ENCODE results near the gene SOX6. TPM values are rescaled to one million over a fixed set of nuclear protein-coding genes. Genes with fewer than 3 reads are reported as not detected.

Gene SOX6
- total RNA-seq, 1 donor from 2014 or later = 19.6 TPM

GRCh38 chr11:16291729-16292128 lies 64.6 kb downstream of the SOX6 start:
- DNase-seq (ENCODE audit: low read depth, low spot score) = no peak
- Mint-ChIP-seq H3K27ac (ENCODE audit: unreplicated experiment) (no peak overlapping the region), H3K9me3 (no peaks in the 10 kb centered on the region), H3K4me1 (peaks cover 23% of the 10 kb centered on the region), H3K4me3 (no peak overlapping the region), H3K27me3 (ENCODE audit: low read depth) (no peaks in the 10 kb centered on the region), H3K36me3 (ENCODE audit: low read depth) (no peaks in the 10 kb centered on the region)
- TF ChIP-seq CTCF (conservative IDR thresholded peaks at IDR 0.05) = no peak

GRCh38 chr11:16289541-16289940 lies 66.8 kb downstream of the SOX6 start:
- no peak for TF ChIP-seq CTCF (conservative IDR thresholded peaks at IDR 0.05)
- Mint-ChIP-seq H3K27ac (ENCODE audit: unreplicated experiment) (no peak overlapping the region), H3K36me3 (ENCODE audit: low read depth) (no peaks in the 10 kb centered on the region), H3K4me1 (peaks cover 8% of the 10 kb centered on the region), H3K9me3 (no peaks in the 10 kb centered on the region), H3K27me3 (ENCODE audit: low read depth) (no peaks in the 10 kb centered on the region), H3K4me3 (no peak overlapping the region)
- DNase-seq (ENCODE audit: low read depth, low spot score) = no peak

GRCh38 chr11:16287630-16288280 lies 68.6 kb downstream of the SOX6 start:
- Mint-ChIP-seq H3K4me1 (no peaks in the 10 kb centered on the region), H3K4me3 (no peak overlapping the region), H3K27ac (ENCODE audit: unreplicated experiment) (no peak overlapping the region), H3K9me3 (no peaks in the 10 kb centered on the region), H3K27me3 (ENCODE audit: low read depth) (no peaks in the 10 kb centered on the region), H3K36me3 (ENCODE audit: low read depth) (no peaks in the 10 kb centered on the region)
- TF ChIP-seq CTCF (conservative IDR thresholded peaks at IDR 0.05) = no peak
- DNase-seq (ENCODE audit: low read depth, low spot score) = no peak

GRCh38 chr11:16286095-16286494 lies 70.3 kb downstream of the SOX6 start:
- Mint-ChIP-seq H3K4me1 (no peaks in the 10 kb centered on the region), H3K9me3 (no peaks in the 10 kb centered on the region)
- TF ChIP-seq CTCF (conservative IDR thresholded peaks at IDR 0.05) = no peak

GRCh38 chr11:16280256-16280682 lies 76.1 kb downstream of the SOX6 start:
- Mint-ChIP-seq H3K4me1 (peaks cover 9% of the 10 kb centered on the region), H3K27me3 (ENCODE audit: low read depth) (no peaks in the 10 kb centered on the region), H3K27ac (ENCODE audit: unreplicated experiment) (no peak overlapping the region), H3K9me3 (no peaks in the 10 kb centered on the region), H3K4me3 (no peak overlapping the region), H3K36me3 (ENCODE audit: low read depth) (peaks cover 3% of the 10 kb centered on the region)
- no peak for DNase-seq (ENCODE audit: low read depth, low spot score)
- TF ChIP-seq CTCF (conservative IDR thresholded peaks at IDR 0.05) = no peak

More at GRCh38 chr11:16286095-16286494, 70.3 kb downstream of the SOX6 start:
- Mint-ChIP-seq H3K36me3 (ENCODE audit: low read depth) (no peaks in the 10 kb centered on the region), H3K4me3 (no peak overlapping the region), H3K27ac (ENCODE audit: unreplicated experiment) (no peak overlapping the region), H3K27me3 (ENCODE audit: low read depth) (no peaks in the 10 kb centered on the region)
- no peak for DNase-seq (ENCODE audit: low read depth, low spot score)

Measured in neural crest cell (in vitro differentiated cells).